HEK293 (cell line): ENCODE measurements around the gene EXOSC6.

Experiments
- CTCF ChIA-PET: fragments of 350-600 bp; formaldehyde crosslinking; extraction: SDS; loops from one replicate; lab custom pipeline; 2021; ENCODE audit warnings: antibody characterized with exemption; lab: Yijun Ruan, JAX
- POLR2A ChIA-PET: fragments of 300-600 bp; formaldehyde crosslinking; extraction: SDS; loops from one replicate; lab custom pipeline; 2020; ENCODE audit warnings: antibody characterized with exemption, inconsistent platforms; lab: Yijun Ruan, JAX
- H3K27ac ChIP-seq: fragments of 200-500 bp; sonication (Bioruptor generic); 2 replicates; pipeline ENCODE4 v1.5.1; 2014; ENCODE audit warnings: low read depth, low read length, control low read depth, inconsistent platforms; ENCODE audit errors: extremely low read depth
- H3K36me3 ChIP-seq, 2 experiments: fragments of 200-500 bp in 1 of 2; sonication (Bioruptor generic) in 1 of 2; 1 replicate in 1 of 2; 2 replicates in 1 of 2; pipeline ENCODE4 v1.5.1; 2014 to 2017; ENCODE audit warnings: inconsistent platforms in 2 of 2, low read length in 2 of 2; ENCODE audit not compliant: control insufficient read depth in 2 of 2, insufficient read depth in 1 of 2
- H3K4me1 ChIP-seq: fragments of 200-500 bp; sonication (Bioruptor generic); 2 replicates; pipeline ENCODE4 v1.5.1; 2014; ENCODE audit warnings: mild to moderate bottlenecking, low read length, inconsistent platforms; ENCODE audit not compliant: control insufficient read depth, insufficient read depth
- H3K4me3 ChIP-seq: 2 replicates; pipeline ENCODE4 v1.5.1; 2011; ENCODE audit warnings: low read depth, mild to moderate bottlenecking, control low read depth, low read length, moderate library complexity
- H3K9me3 ChIP-seq: fragments of 200-500 bp; sonication (Bioruptor generic); 2 replicates; pipeline ENCODE4 v1.5.1; 2014; ENCODE audit warnings: low read depth, low read length, inconsistent platforms; ENCODE audit not compliant: control insufficient read depth, insufficient read depth
- MEIS1 ChIP-seq: sonication (generic); formaldehyde crosslinking; IDR thresholded peaks from 2 replicates; pipeline ENCODE4 v1.8.1; 2022; ENCODE audit warnings: missing genetic modification reagents, mild to moderate bottlenecking, borderline replicate concordance
- YY1 ChIP-seq: fragments of 450-650 bp; formaldehyde crosslinking; IDR thresholded peaks from 2 replicates; pipeline ENCODE4 v1.5.1; 2018; ENCODE audit warnings: missing biosample characterization, missing genetic modification characterization
- ZFHX2 ChIP-seq: fragments of 450-650 bp; formaldehyde crosslinking; conservative IDR thresholded peaks from 2 replicates; pipeline ENCODE4 v1.5.1; 2016; ENCODE audit warnings: missing biosample characterization, missing genetic modification characterization
- ZFP3 ChIP-seq: fragments of 450-650 bp; formaldehyde crosslinking; IDR thresholded peaks from 2 replicates; pipeline ENCODE4 v1.5.1; 2016; ENCODE audit warnings: low read depth, missing biosample characterization, missing genetic modification characterization
- ZFP41 ChIP-seq: fragments of 450-650 bp; formaldehyde crosslinking; IDR thresholded peaks from 2 replicates; pipeline ENCODE4 v1.5.1; 2016; ENCODE audit warnings: missing biosample characterization, missing genetic modification characterization, borderline replicate concordance
- ZNF10 ChIP-seq: fragments of 450-650 bp; formaldehyde crosslinking; IDR thresholded peaks from 2 replicates; pipeline ENCODE4 v1.5.1; 2017; ENCODE audit warnings: missing biosample characterization, missing genetic modification characterization
- ZNF140 ChIP-seq: fragments of 450-650 bp; formaldehyde crosslinking; IDR thresholded peaks from 2 replicates; pipeline ENCODE4 v1.5.1; 2016; ENCODE audit warnings: missing biosample characterization, missing genetic modification characterization
- ZNF175 ChIP-seq: fragments of 450-650 bp; formaldehyde crosslinking; IDR thresholded peaks from 2 replicates; pipeline ENCODE4 v1.5.1; 2016; ENCODE audit warnings: missing biosample characterization, missing genetic modification characterization
- ZNF239 ChIP-seq: fragments of 450-650 bp; formaldehyde crosslinking; IDR thresholded peaks from 2 replicates; pipeline ENCODE4 v1.5.1; 2016; ENCODE audit warnings: missing biosample characterization, missing genetic modification characterization
- ZNF248 ChIP-seq: fragments of 450-650 bp; formaldehyde crosslinking; IDR thresholded peaks from 2 replicates; pipeline ENCODE4 v1.5.1; 2017; ENCODE audit warnings: missing biosample characterization, missing genetic modification characterization
- ZNF335 ChIP-seq: fragments of 450-650 bp; formaldehyde crosslinking; conservative IDR thresholded peaks from 2 replicates; pipeline ENCODE4 v1.5.1; 2016; ENCODE audit warnings: missing biosample characterization, missing genetic modification characterization
- ZNF449 ChIP-seq: fragments of 450-650 bp; formaldehyde crosslinking; IDR thresholded peaks from 2 replicates; pipeline ENCODE4 v1.5.1; 2017; ENCODE audit warnings: missing biosample characterization, mild to moderate bottlenecking, missing genetic modification characterization, moderate library complexity
- ZNF600 ChIP-seq: fragments of 450-650 bp; formaldehyde crosslinking; IDR thresholded peaks from 2 replicates; pipeline ENCODE4 v1.5.1; 2016; ENCODE audit warnings: missing biosample characterization, missing genetic modification characterization
- ZNF626 ChIP-seq: fragments of 450-650 bp; sonication (Bioruptor Pico); formaldehyde crosslinking; IDR thresholded peaks from 2 replicates; pipeline ENCODE4 v1.5.1; 2018; ENCODE audit warnings: missing biosample characterization, missing genetic modification characterization, inconsistent platforms
- ZNF692 ChIP-seq: fragments of 450-650 bp; formaldehyde crosslinking; IDR thresholded peaks from 2 replicates; pipeline ENCODE4 v1.5.1; 2016; ENCODE audit warnings: missing biosample characterization, missing genetic modification characterization
- ZSCAN30 ChIP-seq: fragments of 450-650 bp; IDR thresholded peaks from 2 replicates; pipeline ENCODE4 v1.5.1; 2018; ENCODE audit warnings: missing biosample characterization, mild to moderate bottlenecking, missing genetic modification characterization, moderate library complexity
- TF ChIP-seq, protein P1 (sequence below): fragments of 450-650 bp; formaldehyde crosslinking; conservative IDR thresholded peaks from 2 replicates; pipeline ENCODE4 v1.5.1; 2016; ENCODE audit warnings: low read depth, missing biosample characterization, missing genetic modification characterization
- TF ChIP-seq, protein P2 (sequence below): fragments of 450-650 bp; formaldehyde crosslinking; IDR thresholded peaks from 2 replicates; pipeline ENCODE4 v1.5.1; 2016; ENCODE audit warnings: missing biosample characterization, missing genetic modification characterization
- TF ChIP-seq, protein P3 (sequence below): fragments of 450-650 bp; formaldehyde crosslinking; IDR thresholded peaks from 2 replicates; pipeline ENCODE4 v1.5.1; 2017; ENCODE audit warnings: missing biosample characterization, missing genetic modification characterization
- TF ChIP-seq, protein P4 (sequence below): fragments of 450-650 bp; formaldehyde crosslinking; IDR thresholded peaks from 2 replicates; pipeline ENCODE4 v1.5.0; 2017; ENCODE audit warnings: missing biosample characterization, missing genetic modification characterization, borderline replicate concordance

Gene EXOSC6

DNA sequence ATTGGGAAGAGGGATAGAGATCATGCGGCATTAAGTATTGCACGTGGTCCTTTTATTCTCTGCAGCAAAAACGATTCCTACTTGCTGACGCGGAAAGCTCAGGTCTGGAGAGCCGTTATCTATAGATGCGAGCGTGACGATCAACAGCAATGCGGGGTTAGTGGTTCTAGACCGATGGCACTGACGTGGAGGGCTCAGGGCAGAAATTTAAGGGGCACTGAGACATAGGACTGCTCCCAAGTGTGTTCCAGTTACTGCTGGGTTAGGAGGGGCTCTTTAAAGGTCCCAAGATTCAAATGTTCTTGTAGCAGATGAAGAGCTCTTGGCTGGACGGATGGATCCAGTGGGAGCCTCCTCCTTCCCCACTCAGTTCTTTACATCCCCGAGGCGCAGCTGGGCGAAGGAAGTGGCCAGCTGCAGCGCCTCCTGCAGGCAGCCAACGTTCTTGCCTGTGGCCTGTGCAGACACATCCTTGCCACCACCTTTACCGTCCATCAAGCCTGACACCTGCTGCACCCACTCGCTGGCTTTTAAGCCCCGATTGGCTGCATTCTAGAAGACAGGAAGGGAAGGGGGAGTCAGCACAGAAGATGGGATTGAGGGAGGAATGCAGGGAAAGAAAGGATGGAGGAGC is 732 bp upstream of the EXOSC6 start (continued):
- TF ChIP-seq, protein P1, sequence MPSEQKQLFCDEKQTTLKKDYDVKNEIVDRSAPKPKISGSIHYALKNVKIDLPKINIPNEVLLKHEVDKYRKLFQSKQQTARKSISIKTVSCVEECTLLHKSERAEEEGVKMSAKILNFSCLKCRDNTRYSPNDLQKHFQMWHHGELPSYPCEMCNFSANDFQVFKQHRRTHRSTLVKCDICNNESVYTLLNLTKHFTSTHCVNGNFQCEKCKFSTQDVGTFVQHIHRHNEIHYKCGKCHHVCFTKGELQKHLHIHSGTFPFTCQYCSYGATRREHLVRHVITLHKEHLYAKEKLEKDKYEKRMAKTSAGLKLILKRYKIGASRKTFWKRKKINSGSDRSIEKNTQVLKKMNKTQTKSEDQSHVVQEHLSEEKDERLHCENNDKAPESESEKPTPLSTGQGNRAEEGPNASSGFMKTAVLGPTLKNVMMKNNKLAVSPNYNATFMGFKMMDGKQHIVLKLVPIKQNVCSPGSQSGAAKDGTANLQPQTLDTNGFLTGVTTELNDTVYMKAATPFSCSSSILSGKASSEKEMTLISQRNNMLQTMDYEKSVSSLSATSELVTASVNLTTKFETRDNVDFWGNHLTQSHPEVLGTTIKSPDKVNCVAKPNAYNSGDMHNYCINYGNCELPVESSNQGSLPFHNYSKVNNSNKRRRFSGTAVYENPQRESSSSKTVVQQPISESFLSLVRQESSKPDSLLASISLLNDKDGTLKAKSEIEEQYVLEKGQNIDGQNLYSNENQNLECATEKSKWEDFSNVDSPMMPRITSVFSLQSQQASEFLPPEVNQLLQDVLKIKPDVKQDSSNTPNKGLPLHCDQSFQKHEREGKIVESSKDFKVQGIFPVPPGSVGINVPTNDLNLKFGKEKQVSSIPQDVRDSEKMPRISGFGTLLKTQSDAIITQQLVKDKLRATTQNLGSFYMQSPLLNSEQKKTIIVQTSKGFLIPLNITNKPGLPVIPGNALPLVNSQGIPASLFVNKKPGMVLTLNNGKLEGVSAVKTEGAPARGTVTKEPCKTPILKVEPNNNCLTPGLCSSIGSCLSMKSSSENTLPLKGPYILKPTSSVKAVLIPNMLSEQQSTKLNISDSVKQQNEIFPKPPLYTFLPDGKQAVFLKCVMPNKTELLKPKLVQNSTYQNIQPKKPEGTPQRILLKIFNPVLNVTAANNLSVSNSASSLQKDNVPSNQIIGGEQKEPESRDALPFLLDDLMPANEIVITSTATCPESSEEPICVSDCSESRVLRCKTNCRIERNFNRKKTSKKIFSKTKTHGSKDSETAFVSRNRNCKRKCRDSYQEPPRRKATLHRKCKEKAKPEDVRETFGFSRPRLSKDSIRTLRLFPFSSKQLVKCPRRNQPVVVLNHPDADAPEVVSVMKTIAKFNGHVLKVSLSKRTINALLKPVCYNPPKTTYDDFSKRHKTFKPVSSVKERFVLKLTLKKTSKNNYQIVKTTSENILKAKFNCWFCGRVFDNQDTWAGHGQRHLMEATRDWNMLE: no peak
- TF ChIP-seq, protein P2, sequence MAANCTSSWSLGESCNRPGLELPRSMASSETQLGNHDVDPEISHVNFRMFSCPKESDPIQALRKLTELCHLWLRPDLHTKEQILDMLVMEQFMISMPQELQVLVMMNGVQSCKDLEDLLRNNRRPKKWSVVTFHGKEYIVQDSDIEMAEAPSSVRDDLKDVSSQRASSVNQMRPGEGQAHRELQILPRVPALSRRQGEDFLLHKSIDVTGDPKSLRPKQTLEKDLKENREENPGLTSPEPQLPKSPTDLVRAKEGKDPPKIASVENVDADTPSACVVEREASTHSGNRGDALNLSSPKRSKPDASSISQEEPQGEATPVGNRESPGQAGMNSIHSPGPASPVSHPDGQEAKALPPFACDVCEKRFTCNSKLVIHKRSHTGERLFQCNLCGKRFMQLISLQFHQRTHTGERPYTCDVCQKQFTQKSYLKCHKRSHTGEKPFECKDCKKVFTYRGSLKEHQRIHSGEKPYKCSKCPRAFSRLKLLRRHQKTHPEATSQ (tag by site-specific recombination): no peak
- TF ChIP-seq YY1 (tag by site-specific recombination) (no peak), ZNF239 (tag by site-specific recombination) (peak; percentile 43; the same call in 1 of the 2 replicates), ZNF626 (tag by site-specific recombination) (no peak)

GRCh38 chr16:70250748-70251628 is 752 bp downstream of the EXOSC6 start:
- H3K4me3 ChIP-seq: peak overlapping the region; percentile 58
- ChIA-PET CTCF (interaction anchor here (0.7 to 3.4 kb wide), 6 partner anchors 11 to 1378 kb away, joined by 3 to 24 read pairs (median 14); no protein-coding TSS in a partner anchor), POLR2A (interaction anchor here (1.0 to 2.3 kb wide), 4 partner anchors 12 to 95 kb away, joined by 3 to 17 read pairs (median 4); partner anchors contain the start of gene AARS1)
- H3K9me3 ChIP-seq: no peaks in the 10 kb centered on the region
- H3K27ac ChIP-seq: peak overlapping the region; percentile 95
- H3K4me1 ChIP-seq: no peaks in the 10 kb centered on the region
- peaks cover 10 to 51% of the 10 kb centered on the region in 2 experiments; a peak in 2 of 3 replicates for H3K36me3 ChIP-seq
- TF ChIP-seq ZFP3 (tag by site-specific recombination): no peak
- TF ChIP-seq, protein P3, sequence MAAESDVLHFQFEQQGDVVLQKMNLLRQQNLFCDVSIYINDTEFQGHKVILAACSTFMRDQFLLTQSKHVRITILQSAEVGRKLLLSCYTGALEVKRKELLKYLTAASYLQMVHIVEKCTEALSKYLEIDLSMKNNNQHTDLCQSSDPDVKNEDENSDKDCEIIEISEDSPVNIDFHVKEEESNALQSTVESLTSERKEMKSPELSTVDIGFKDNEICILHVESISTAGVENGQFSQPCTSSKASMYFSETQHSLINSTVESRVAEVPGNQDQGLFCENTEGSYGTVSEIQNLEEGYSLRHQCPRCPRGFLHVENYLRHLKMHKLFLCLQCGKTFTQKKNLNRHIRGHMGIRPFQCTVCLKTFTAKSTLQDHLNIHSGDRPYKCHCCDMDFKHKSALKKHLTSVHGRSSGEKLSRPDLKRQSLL (tag by site-specific recombination): peak; percentile 61; the same call in 1 of the 2 replicates
- peak; percentile 52 for TF ChIP-seq ZNF335
- TF ChIP-seq, protein P4, sequence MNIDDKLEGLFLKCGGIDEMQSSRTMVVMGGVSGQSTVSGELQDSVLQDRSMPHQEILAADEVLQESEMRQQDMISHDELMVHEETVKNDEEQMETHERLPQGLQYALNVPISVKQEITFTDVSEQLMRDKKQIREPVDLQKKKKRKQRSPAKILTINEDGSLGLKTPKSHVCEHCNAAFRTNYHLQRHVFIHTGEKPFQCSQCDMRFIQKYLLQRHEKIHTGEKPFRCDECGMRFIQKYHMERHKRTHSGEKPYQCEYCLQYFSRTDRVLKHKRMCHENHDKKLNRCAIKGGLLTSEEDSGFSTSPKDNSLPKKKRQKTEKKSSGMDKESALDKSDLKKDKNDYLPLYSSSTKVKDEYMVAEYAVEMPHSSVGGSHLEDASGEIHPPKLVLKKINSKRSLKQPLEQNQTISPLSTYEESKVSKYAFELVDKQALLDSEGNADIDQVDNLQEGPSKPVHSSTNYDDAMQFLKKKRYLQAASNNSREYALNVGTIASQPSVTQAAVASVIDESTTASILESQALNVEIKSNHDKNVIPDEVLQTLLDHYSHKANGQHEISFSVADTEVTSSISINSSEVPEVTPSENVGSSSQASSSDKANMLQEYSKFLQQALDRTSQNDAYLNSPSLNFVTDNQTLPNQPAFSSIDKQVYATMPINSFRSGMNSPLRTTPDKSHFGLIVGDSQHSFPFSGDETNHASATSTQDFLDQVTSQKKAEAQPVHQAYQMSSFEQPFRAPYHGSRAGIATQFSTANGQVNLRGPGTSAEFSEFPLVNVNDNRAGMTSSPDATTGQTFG (tag by site-specific recombination): no peak
- peak; percentile 3; the same call in 1 of the 2 replicates for TF ChIP-seq MEIS1
- TF ChIP-seq ZNF692 (tag by site-specific recombination): peak; percentile 52; the same call in 1 of the 2 replicates
- TF ChIP-seq ZNF175 (tag by site-specific recombination): no peak
- no peak for TF ChIP-seq ZNF248 (tag by site-specific recombination)
- peak; percentile 80 for TF ChIP-seq ZNF600 (tag by site-specific recombination)
- TF ChIP-seq ZSCAN30 (tag by site-specific recombination): peak; percentile 50; the same call in 1 of the 2 replicates
- no peak for TF ChIP-seq ZFP41
- 0 out of 2 replicates have a peak, but pooled peaks have one; percentile 24 for TF ChIP-seq ZNF10 (tag by site-specific recombination)
- no peak for TF ChIP-seq ZNF140 (tag by site-specific recombination)
- peak; percentile 36; the same call in 1 of the 2 replicates for TF ChIP-seq ZNF449 (tag by site-specific recombination)
- 0 out of 2 replicates have a peak, but pooled peaks have one; percentile 19 for TF ChIP-seq ZFHX2 (tag by site-specific recombination)
